HG02759 (cell line): ENCODE results near the gene LRRTM1.

Experiments used
- ATAC-seq: cut with Tn5 transposase; IDR thresholded peaks from one replicate; pipeline ENCODE4 v1.9.1; 2021; ENCODE audit warnings: mild to moderate bottlenecking, moderate library complexity; ENCODE audit not compliant: unreplicated experiment

The LRRTM1 gene

DNA sequence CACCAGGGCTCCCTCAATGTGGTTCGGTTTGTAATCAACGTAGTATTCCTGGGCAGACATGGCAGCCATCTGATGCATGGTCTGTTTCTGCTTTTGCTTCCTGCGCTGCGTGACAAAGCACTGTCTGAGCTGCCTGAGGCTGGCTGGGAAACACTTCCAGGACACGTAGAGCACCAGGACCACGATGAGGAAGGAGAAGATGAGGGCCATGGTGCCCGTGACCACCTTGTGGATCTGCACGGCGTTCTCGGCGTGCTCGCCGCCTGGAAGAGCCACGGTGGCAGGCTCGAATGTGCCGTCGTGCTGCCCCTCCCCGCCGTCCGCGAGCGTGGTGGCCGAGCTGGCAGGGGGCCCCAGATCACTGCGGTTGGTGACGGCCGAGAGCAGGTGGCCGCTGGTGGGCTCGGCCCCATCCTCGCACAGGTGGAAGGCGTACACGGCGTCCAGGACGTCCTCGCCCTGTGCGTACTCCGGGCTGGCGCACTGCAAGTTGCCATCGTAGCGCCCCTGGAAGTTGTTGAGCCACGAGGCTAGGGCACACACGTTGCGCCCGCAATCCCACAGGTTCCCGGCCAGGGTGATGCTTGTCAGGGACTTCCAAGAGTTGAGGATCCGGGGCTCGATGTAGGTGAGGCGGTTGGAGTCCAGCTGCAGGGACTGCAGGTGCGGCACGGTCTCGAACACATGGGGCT is 2.1 kb downstream of the LRRTM1 start:
- no peak for ATAC-seq

DNA sequence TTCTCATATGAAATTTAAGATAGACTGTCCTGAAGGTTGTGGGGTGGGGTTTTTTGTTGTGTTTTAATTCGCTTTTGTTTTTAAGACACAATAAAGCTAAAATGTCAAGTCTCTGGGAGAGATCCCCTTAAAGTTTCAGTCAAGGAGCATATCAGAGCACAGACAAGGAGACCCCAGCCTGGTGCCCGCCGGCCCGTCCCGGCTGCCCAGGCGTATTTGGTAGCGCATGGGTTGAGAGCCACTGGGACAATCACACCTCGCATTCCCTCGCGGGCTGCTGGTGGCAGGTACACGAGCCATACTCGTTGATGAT is 2.6 kb downstream of the LRRTM1 start:
- no peak for ATAC-seq

DNA sequence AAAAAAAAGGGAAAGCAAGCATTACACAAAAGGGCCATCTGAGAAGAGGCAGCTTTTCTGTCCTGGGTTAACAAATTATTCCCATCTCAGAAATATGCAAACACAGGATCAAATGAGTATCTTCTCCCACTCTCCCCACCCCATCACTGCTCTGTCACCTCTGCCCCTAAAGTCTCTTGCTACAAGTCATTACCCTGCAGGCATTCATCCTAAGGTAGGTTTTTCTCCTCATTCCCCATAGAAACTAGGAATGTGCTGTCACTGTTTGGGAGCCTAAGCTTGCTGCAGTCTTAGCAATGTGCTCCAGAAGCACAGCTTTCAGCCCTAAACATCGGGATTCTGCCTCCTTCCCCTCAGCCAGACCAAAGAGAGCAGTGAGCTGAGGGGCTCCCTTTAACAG is 3.6 kb downstream of the LRRTM1 start:
- ATAC-seq, result no peak

DNA sequence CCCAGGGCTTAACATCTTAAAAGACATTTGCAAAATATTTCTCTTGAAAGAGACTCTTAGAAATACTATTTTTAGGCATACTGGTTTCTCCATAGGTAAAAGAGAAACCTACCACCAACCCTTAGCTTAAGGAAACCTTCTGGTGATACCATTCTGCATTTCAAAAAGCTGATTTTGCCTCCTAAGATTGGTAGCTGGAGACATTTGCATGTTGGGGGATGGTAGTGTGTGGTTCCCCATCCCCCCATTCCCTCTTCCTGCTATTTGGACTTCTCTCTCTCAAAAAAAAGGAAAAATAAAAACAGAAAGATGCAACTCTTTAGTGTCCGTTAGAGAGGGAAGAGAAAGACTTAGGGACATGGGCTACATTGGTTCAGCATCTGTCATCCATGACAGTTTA is 4.2 kb downstream of the LRRTM1 start:
- no peak for ATAC-seq

DNA sequence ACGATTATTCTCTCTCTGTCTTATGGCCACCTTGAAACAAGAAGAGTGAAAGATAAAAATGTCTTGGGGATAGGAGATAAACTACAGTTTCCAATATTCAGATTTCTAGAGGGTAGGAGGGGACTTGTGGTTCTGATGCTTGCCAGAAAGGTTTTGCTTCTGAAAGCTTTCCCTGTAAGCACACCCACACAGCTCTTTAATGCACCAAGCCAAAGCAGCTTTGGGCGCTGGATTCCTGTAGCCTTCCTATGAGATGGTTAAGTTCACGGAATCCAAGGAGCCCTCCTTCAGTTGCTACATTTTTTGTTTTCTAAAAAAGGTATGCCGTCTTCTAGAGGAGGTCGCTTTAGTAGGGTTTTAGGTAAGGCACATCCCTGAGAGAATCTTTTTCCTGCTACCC is 4.9 kb downstream of the LRRTM1 start:
- no peak for ATAC-seq

DNA sequence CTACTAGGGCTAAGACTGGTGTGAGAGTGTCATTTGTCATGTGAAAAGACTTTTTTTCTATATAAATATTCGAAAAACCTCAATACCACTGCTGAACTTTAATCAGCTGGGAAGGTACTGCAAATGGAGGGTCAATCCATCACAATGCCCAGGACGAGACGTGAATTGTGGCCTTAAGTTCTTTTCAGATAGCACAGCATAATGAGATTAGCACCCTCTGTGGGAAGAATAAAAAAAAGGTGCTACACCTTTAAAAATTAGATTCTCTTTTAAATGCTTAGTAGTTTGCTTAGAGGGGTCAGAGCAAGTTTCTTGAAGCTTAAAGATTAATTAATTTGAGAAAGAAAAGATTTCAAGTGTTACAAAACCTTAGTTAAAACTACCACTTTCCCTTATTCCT is 5.6 kb downstream of the LRRTM1 start:
- ATAC-seq, result no peak

DNA sequence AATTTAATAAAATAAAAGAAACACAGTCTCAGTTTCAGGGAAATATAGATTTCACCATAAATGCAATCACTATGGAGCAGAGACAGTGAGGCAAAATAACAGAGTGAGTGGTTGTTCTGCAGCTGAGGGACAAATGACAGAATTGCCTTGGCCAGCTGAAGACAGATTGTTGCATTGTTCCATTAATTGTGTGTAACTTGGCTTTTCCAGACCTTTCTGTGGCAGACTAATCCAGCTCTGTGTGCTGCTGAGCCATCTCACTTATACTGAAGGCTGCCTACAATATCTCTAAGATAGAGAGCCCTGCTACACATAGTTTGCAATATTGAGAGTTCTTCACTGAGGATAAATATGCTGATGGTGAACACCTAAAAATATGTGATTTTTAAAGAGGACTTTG is 11.5 kb downstream of the LRRTM1 start:
- ATAC-seq, result no peak

DNA sequence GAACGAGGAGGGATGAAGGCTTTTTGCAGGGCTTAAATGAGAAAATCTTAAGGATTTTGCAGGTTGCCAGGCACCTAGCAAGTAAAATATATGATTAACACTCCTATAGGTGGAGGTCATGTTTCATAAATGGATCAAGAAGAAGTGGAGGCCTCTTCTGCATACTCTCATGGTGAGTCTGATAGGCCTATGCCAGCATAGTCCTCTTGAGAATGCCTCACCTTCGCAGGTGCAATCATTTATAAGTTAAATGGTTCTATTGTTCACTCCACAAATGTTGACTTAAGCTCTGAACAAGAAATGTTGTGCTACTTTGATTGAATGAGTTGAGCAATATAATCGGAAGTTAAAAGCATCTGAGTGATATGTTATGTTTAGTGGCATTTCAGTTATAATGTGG is 12.1 kb downstream of the LRRTM1 start:
- ATAC-seq, result no peak

DNA sequence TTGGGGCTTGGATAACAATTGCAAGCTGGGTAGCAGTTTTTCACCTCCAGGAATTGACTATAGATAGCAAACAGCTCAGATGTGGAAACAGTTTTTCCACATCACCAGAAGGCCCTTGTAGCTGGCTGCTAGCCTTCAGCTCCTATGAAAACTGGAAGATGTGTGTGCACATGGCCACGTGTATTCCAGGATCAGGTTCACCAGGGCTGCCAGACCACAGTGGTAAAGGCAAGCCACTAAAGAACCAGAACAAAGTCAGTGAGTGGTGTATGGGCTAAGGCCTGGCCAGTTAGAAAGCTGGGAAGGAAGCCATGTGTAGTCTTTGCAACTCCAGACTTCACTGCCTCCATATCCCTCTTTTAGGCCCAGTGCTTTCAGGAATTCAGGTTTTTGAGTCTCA is 12.9 kb downstream of the LRRTM1 start:
- ATAC-seq, result no peak

DNA sequence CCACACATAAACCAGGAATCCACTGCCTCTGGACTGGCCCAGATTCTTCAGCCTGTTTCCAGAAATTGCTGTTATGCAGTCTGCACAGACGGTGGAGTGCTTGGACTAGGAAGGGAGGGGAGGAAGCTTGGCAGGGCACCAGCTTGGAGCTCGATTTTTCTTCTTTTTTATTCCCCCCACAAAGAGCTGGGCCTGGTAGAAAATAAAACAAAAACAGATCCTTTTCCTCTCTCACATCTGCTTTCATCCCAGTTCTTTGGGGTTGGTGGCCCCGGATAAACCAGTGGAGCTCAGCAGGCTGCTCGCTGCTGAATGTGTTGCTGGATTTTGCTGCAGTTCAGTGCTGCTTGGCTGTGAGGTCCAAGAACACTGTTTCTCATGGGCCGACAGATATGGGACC is 16.0 kb downstream of the LRRTM1 start:
- no peak for ATAC-seq

DNA sequence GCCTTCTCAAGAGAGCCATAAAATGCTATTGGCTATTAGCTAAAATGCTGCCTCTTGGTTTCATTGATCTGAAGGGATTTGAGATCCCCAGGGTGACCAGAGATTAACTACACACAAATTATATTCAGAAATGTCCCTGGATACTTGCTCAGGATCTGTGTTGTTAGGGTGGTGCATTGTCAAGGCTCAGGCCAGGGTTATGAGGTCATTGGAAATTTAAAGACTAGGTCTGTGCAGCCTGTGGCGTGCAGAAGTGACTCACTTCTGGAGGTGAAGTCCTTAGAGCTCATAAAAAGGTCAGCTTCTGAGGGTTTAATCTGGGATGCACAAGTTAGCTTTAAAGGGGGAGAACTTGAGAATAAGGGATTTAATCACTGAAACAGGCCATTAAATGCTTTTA is 23.5 kb downstream of the LRRTM1 start:
- ATAC-seq, result no peak

DNA sequence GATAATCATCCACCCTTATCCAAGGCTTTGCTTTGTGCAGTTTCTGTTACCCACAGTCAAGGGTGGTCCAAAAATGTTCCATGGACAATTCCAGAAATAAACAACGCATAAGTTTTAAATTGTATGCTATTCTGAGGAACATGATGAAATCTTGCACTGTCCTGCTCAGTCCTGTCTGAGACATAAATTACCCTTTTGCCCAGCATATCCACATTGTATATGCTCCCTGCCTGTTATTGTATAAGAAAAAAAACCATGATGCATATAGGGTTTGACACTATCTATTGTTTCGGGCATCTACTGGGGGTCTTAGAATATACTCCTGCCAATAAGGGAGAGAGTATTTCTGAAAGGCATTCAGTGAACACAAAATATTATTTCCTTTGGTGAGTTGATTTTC is 24.0 kb downstream of the LRRTM1 start:
- ATAC-seq, result no peak

DNA sequence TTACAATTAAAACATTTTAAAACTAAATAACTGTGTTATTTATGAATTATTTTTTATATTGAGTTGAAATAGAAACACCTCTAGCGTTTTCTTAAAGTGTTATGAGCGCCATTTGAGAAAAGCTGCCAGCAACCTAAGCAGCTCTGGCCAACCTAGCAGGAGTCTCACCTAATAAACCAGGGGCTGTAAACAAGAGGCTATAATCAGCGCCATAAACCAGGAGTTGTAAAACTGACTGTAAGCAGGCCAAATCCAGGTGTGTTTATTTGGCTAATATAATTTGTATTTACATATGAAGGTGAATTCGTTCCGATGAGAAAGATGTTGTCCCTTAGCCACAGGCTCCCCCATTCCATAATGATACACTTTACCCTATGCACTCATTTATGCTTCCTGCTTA is 34.7 kb downstream of the LRRTM1 start:
- no peak for ATAC-seq

DNA sequence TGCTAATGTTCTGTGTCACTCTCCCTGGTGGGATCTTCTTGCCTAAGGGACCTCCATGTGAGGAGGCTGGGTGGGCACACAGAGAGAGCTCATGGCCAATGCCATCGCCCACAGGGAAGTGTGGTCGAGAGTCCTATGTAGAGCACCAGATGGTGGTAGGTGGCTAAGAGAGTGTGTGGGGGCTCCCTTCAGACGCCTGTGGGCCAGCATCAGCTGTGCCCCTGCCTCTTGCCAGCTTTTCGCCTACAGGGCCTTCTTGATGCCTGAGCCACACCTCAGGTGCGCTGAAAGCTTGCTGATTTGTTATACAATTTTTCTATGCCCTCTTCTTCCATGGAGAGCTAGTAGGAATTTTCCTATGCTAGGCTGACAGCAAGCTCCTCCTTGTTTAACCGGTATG is 38.3 kb downstream of the LRRTM1 start:
- no peak for ATAC-seq

DNA sequence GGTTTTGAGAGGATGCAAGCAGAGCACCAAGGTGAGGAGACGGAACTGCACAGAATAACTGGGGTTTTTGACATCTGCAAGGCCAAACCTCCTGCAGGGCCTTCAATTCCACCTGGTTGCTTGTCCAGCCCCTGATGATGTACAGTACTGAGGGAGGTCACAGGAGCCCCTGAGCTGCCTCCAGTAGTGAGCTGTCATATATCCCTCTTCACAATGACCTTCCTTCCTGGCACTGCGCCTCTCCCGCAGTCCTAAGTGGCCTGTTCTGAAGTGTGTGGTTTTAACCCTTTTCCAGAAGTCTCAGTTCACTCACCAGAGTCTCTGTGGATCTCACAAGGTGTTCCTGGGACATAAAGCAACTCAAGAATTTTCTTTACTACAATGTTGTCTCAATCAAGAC is 45.3 kb downstream of the LRRTM1 start:
- no peak for ATAC-seq

DNA sequence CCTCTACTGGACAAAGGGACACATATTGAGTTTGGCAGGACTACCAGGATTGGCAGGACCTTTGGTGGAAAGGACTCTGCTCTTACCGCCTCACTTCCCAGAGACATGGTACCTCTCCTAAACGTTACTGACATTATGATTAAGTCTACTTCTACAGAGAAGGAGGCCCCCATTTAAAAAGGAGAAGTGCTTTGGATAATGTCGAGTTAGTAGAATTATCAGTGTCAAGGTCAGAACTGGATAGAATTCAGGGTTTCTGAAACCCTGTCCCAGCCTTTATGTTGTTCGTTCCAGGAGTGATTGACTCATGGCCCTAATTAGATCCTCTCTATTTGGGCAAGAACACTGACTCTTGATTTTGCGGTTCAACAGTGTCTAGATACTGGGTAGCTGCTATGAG is 45.8 kb downstream of the LRRTM1 start:
- ATAC-seq, result no peak

DNA sequence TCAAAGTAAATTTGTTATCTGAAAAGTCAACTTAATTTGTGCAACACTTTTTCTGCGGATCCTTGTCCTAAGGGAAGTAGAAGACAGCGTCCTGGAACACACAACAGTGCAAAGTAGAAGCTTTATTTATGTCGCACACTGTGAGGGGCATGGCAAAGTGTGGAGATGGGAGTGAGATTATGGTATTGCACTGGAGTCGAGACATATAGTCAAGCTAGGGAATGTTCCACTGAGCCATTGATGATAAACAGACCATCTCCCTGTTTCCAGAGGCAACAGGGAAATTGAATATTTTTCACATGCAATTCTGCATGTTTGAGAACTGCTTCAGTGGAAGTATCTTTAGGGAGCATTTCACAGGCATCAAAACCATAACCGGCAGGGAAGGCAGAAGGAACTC is 46.2 kb downstream of the LRRTM1 start:
- ATAC-seq, result no peak

DNA sequence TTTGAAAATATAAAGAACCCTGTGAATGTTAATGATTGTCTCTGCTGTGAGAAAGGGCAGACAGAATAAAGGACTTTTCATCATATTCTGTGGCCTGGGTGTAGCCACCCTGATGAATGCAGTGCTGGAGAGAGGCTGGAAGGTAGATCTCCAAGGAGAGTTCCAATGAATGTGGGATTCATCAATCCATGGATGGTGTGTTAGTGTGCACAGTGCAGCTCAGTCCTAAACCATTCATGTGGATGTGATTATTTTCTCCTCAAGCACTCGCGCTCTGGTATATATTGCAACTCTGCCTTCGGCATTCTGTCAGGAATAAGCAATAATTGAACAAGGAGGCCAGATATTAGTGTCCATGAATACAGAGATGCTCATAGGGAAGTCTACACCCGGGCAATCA is 47.1 kb downstream of the LRRTM1 start:
- ATAC-seq, result no peak

DNA sequence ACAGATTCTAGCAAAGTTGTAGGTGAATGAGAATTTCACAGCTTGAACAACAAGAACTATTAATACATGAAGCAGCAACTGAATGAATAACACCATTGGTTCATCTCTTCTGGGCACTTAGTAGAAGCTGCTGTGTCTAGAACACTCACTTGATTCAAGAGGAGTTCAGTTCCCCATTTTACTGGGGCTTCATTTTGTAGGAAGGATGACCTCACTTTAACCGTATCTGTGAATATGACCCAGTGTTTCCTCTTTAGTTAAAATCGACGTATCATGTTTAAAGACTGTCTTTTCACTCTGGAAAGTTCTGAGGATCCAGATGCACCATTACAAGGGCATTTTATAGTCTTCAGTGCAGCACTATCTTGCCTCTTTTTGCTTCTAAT is 47.8 kb downstream of the LRRTM1 start:
- no peak for ATAC-seq

DNA sequence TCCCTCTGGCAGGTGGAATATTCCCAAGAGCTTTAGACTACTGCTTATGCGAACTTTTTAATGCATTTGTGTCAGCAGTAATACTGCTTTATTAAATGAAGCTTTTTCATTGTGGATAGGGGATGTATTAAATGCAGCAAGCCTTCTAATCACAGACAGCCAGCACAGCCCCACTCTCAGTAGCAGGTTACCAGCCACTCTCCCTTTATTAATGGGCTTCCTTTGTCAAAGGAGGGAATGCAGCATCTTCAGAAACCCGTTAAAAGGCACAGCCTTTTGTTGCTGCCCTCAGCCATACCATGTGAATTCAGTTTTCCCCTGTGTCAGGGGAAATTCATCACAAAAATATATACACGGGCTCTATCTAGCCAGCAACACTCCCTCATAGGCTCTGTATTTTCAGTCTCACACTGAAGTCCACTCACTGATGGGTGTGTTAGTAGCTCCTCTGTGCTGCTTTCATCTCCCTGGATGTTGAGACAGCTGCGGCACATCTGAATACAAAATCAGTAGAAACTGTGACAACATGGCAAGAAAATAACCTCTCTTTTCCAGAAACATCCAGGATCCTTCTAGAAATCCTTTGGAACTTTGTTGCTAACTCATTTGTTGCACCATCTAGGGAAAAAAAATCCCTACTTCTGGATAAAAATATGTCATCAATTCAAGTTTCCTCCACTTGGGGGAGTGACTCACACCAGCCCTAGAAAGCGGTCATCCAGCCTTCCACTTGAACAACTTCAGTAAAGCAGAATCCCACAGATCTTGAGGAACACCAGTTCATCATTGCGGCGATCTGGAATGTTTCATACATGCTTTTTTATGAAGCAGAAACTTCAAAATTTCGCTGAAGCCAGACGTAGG is 48.4 kb downstream of the LRRTM1 start:
- ATAC-seq, result no peak

DNA sequence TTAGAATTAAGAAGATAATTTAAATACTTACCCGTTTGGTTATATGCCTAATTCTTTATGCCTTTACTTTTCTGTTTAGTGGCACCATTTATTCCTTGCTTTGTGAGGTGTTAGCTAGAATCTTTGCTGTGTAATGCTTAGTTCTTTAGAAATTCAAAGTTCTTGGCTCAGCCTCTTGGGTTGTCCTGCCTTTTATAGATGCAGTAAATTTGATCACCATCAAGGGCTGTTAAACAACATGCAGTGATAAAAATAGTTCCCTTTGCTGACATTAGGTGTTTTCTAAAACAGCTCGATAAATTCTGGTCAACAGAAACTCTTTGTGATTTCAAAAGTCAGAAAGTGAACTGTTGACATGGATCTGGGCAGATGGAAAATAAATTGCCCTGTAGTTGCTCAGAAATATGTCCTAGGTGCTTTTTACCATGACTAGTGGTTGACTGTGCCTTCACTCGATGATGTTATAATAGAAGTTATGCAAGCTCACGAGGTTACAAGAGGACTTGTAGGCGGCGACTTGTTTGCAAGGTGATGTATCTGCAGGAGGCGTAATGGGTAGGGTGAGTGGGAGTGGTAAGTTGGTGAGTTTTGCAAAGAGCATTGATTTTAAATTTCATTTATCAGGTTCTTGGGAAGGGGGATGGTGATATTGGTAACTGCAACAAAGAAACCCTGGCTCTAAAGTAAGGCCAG is 52.1 kb downstream of the LRRTM1 start:
- no peak for ATAC-seq
